Measurements from ENCODE around the gene CCDC171. TPM values are rescaled to one million over a fixed set of nuclear protein-coding genes. Genes with fewer than 3 reads are reported as not detected.

Gene CCDC171
- polyA plus RNA-seq, 3 donors, result 0.08 to 0.17 (median 0.10) TPM

DNA sequence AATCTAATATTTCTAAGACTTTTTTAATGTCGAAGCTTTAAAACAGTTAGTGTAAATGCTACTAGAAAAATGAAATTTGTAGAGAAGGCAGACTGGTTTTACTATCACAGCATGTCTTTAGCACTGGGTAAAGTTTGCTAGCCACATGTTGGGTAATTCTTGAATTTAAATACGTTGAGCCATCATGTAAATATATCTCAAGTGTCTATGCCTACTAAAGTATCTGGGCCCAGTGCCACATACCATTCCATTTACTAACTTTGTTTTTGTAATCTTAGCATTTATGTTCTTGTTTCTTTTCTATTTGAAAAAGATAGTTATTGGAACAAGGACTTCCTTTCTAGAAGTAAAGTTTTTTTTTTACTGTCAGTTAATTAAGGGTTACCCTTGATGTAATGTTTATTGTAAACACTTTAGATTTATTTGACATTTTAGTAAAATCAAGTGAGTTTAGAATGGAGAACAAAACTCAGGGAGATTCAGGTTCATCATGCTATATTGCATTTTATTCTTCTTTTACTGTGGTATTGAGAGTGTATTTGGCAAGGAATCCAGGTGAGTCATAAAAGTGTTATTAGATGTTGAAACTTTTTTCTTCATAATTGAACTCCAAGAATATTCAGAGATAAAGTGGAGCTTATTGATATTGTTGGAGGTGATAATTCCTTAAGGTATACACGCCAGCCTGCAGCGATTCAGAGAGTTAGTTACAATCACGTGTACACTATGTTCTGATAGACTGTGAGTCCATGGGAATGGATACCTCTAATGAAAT, 182.4 kb downstream of the CCDC171 start:
- intact Hi-C loops (cut with micrococcal nuclease), result no loop called here
- H3K36me3 Mint-ChIP-seq, result no peaks in the 10 kb centered on the region

GRCh38 chr9:15736569-15736968, 183.7 kb downstream of the CCDC171 start:
- Histone ChIP-seq H3K4me2 (replicated peaks; ENCODE audit: extremely low read depth, low read length, poor library complexity, severe bottlenecking) (no peak overlapping the region), H3K27ac (ENCODE audit: low read depth in 1 of 2, low read length in 2 of 2) (no peak overlapping the region), H3K36me3 (replicated peaks in 1 of 2; ENCODE audit: control insufficient read depth in 1 of 2, insufficient read depth in 2 of 2, low read length in 2 of 2) (no peaks in the 10 kb centered on the region), H3K4me3 (replicated peaks in 1 of 3; ENCODE audit: low read depth in 2 of 3, low read length in 3 of 3) (no peak overlapping the region), H3K79me2 (ENCODE audit: insufficient read depth, low read length) (no peaks in the 10 kb centered on the region), H2AFZ (ENCODE audit: insufficient read depth, low read depth, low read length, poor library complexity, severe bottlenecking) (no peak overlapping the region), H4K20me1 (ENCODE audit: insufficient read depth, low read length) (no peaks in the 10 kb centered on the region), H3K9ac (ENCODE audit: insufficient read depth, low read length, poor library complexity, severe bottlenecking) (no peak overlapping the region), H3K27me3 (ENCODE audit: control insufficient read depth in 2 of 2, insufficient read depth in 2 of 2, low read length in 2 of 2) (no peaks in the 10 kb centered on the region), H3K4me1 (ENCODE audit: control insufficient read depth in 1 of 2, insufficient read depth in 2 of 2, low read length in 2 of 2) (no peaks in the 10 kb centered on the region), H3K9me3 (replicated peaks in 1 of 2; ENCODE audit: control insufficient read depth in 1 of 2, insufficient read depth in 1 of 2, low read length in 2 of 2) (no peaks in the 10 kb centered on the region)
- H3K36me3 Mint-ChIP-seq, result no peaks in the 10 kb centered on the region
- intact Hi-C loops (cut with micrococcal nuclease), result no loop called here
- H3K4me1 Mint-ChIP-seq, result no peaks in the 10 kb centered on the region
- no peak overlapping the region for H3K4me3 Mint-ChIP-seq
- H3K27me3 Mint-ChIP-seq (ENCODE audit: low read depth in 3 of 3), result peaks cover 0 to 2% (median 0%) of the 10 kb centered on the region in 3 donors
- no peak for DNase-seq
- H3K27ac Mint-ChIP-seq, result no peak overlapping the region
- H3K9me3 Mint-ChIP-seq, result peaks cover 0 to 3% (median 0%) of the 10 kb centered on the region in 7 donors
- WGBS (ENCODE audit: insufficient coverage), result 100% methylated on average over 4 of the region's 6 CpGs
- TF ChIP-seq, protein P1, sequence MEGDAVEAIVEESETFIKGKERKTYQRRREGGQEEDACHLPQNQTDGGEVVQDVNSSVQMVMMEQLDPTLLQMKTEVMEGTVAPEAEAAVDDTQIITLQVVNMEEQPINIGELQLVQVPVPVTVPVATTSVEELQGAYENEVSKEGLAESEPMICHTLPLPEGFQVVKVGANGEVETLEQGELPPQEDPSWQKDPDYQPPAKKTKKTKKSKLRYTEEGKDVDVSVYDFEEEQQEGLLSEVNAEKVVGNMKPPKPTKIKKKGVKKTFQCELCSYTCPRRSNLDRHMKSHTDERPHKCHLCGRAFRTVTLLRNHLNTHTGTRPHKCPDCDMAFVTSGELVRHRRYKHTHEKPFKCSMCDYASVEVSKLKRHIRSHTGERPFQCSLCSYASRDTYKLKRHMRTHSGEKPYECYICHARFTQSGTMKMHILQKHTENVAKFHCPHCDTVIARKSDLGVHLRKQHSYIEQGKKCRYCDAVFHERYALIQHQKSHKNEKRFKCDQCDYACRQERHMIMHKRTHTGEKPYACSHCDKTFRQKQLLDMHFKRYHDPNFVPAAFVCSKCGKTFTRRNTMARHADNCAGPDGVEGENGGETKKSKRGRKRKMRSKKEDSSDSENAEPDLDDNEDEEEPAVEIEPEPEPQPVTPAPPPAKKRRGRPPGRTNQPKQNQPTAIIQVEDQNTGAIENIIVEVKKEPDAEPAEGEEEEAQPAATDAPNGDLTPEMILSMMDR (IDR thresholded peaks at IDR 0.05), result no peak

More for the DNA sequence above, 182.4 kb downstream of the CCDC171 start:
- no peaks in the 10 kb centered on the region for H3K4me1 ChIP-seq (ENCODE audit: control insufficient read depth in 1 of 2, insufficient read depth in 2 of 2, low read length in 2 of 2)
- TF ChIP-seq, protein P1 (IDR thresholded peaks at IDR 0.05), result no peak
- Mint-ChIP-seq H3K27me3 (ENCODE audit: low read depth in 3 of 3) (peaks cover 0 to 2% (median 0%) of the 10 kb centered on the region in 3 donors), H3K27ac (no peak overlapping the region), H3K9me3 (peaks cover 0 to 3% (median 0%) of the 10 kb centered on the region in 7 donors), H3K4me1 (no peaks in the 10 kb centered on the region), H3K4me3 (no peak overlapping the region)
- H3K9ac ChIP-seq (ENCODE audit: insufficient read depth, low read length, poor library complexity, severe bottlenecking), result no peak overlapping the region
- H3K36me3 ChIP-seq (replicated peaks in 1 of 2; ENCODE audit: control insufficient read depth in 1 of 2, insufficient read depth in 2 of 2, low read length in 2 of 2), result no peaks in the 10 kb centered on the region
- H3K4me3 ChIP-seq (replicated peaks in 1 of 3; ENCODE audit: low read depth in 2 of 3, low read length in 3 of 3), result no peak overlapping the region
- no peak overlapping the region for H2AFZ ChIP-seq (ENCODE audit: insufficient read depth, low read depth, low read length, poor library complexity, severe bottlenecking)
- H4K20me1 ChIP-seq (ENCODE audit: insufficient read depth, low read length), result no peaks in the 10 kb centered on the region
- no peak overlapping the region for H3K27ac ChIP-seq (ENCODE audit: low read depth in 1 of 2, low read length in 2 of 2)
- H3K79me2 ChIP-seq (ENCODE audit: insufficient read depth, low read length), result no peaks in the 10 kb centered on the region
- H3K9me3 ChIP-seq (replicated peaks in 1 of 2; ENCODE audit: control insufficient read depth in 1 of 2, insufficient read depth in 1 of 2, low read length in 2 of 2), result no peaks in the 10 kb centered on the region
- no peak for DNase-seq
- H3K27me3 ChIP-seq (ENCODE audit: control insufficient read depth in 2 of 2, insufficient read depth in 2 of 2, low read length in 2 of 2), result no peaks in the 10 kb centered on the region
- 100% methylated on average over 1 of the region's 5 CpGs for WGBS (ENCODE audit: insufficient coverage)
- H3K4me2 ChIP-seq (replicated peaks; ENCODE audit: extremely low read depth, low read length, poor library complexity, severe bottlenecking), result no peak overlapping the region

Data from CD14-positive monocyte (primary cell).